ENCODE measurements around the gene MPP1. TPM values are rescaled to one million over a fixed set of nuclear protein-coding genes. Genes with fewer than 3 reads are reported as not detected.

MPP1 gene
- total and polyA plus RNA-seq, 9 of the 15 experiments (the other 6 are each of a cell fraction or from before 2014, with no cell fraction given), result 227 to 395 (median 283) TPM

- peak; percentile 64 for TF ChIP-seq MEIS2 (IDR thresholded peaks at IDR 0.05; ENCODE audit: partially characterized antibody)
- TF ChIP-seq NR0B1 (IDR thresholded peaks at IDR 0.05; ENCODE audit: partially characterized antibody), result no peak
- 0 out of 2 replicates have a peak, but pooled peaks have one; percentile 35 for TF ChIP-seq ZNF175 (CRISPR knock-in tag; IDR thresholded peaks at IDR 0.05; ENCODE audit: low read depth)
- peak; percentile 31; the same call in 1 of the 2 replicates for TF ChIP-seq FOSL1 (tag; conservative IDR thresholded peaks at IDR 0.05)
- TF ChIP-seq MNT (conservative IDR thresholded peaks at IDR 0.05), result peak; percentile 17 to 59; a peak in 2 of 4 replicates
- TF ChIP-seq CHD7 (IDR thresholded peaks at IDR 0.05; ENCODE audit: low read depth, low read length), result no peak
Measured at GRCh38 chrX:154738011-154738738, 67.1 kb downstream of the MPP1 start (continued).
